ENCODE results near the gene WDR64. TPM values are rescaled to one million over a fixed set of nuclear protein-coding genes. Genes with fewer than 3 reads are reported as not detected.

WDR64 gene
- total RNA-seq, 2 donors from 2014 or later = not detected

GRCh38 chr1:241813768-241814320, 161.8 kb downstream of the WDR64 start:
- DNase-seq = no peak
- no peaks in the 10 kb centered on the region for H3K9me3 ChIP-seq (ENCODE audit: control insufficient read depth, low read length)
- WGBS, 2 experiments (ENCODE audit: insufficient coverage in 1 of 2, insufficient read length in 1 of 2) = 76 to 89% methylated on average over 3 to 8 of the region's 8 CpGs
- H3K4me3 ChIP-seq (ENCODE audit: low read length) = no peak overlapping the region
- H3K4me1 Mint-ChIP-seq = no peaks in the 10 kb centered on the region
- no peak overlapping the region for H3K27ac ChIP-seq (ENCODE audit: low read depth, low read length)
- H3K27me3 Mint-ChIP-seq (ENCODE audit: insufficient read depth) = peaks cover 16% of the 10 kb centered on the region
- H3K4me1 ChIP-seq (ENCODE audit: control insufficient read depth, insufficient read depth, low read length) = no peaks in the 10 kb centered on the region
- H3K9ac ChIP-seq (ENCODE audit: extremely low read depth, low read length, poor library complexity, severe bottlenecking) = no peak overlapping the region
- no peaks in the 10 kb centered on the region for H3K36me3 Mint-ChIP-seq (ENCODE audit: low read depth)
- H3K27me3 ChIP-seq (ENCODE audit: control insufficient read depth, insufficient read depth, low read length, poor library complexity, severe bottlenecking) = peaks cover 29% of the 10 kb centered on the region
- TF ChIP-seq CTCF (conservative IDR thresholded peaks at IDR 0.05) = no peak
- H3K4me3 Mint-ChIP-seq = no peak overlapping the region
- no peaks in the 10 kb centered on the region for H3K9me3 Mint-ChIP-seq
- H3K36me3 ChIP-seq (ENCODE audit: control insufficient read depth, insufficient read depth, low read length) = no peaks in the 10 kb centered on the region
- no peak overlapping the region for H3K27ac Mint-ChIP-seq

- H3K9me3 Mint-ChIP-seq = no peaks in the 10 kb centered on the region
- Histone ChIP-seq H3K36me3 (ENCODE audit: control insufficient read depth, insufficient read depth, low read length) (no peaks in the 10 kb centered on the region), H3K9me3 (ENCODE audit: control insufficient read depth, low read length) (no peaks in the 10 kb centered on the region), H3K4me3 (ENCODE audit: low read length) (no peak overlapping the region), H3K27ac (ENCODE audit: low read depth, low read length) (no peak overlapping the region), H3K9ac (ENCODE audit: extremely low read depth, low read length, poor library complexity, severe bottlenecking) (no peak overlapping the region), H3K27me3 (ENCODE audit: control insufficient read depth, insufficient read depth, low read length, poor library complexity, severe bottlenecking) (peaks cover 31% of the 10 kb centered on the region), H3K4me1 (ENCODE audit: control insufficient read depth, insufficient read depth, low read length) (no peaks in the 10 kb centered on the region)
- TF ChIP-seq CTCF (conservative IDR thresholded peaks at IDR 0.05) = no peak
- no peak overlapping the region for H3K27ac Mint-ChIP-seq
- H3K27me3 Mint-ChIP-seq (ENCODE audit: insufficient read depth) = peaks cover 11% of the 10 kb centered on the region
- 40 to 75% methylated on average over 2 to 6 of the region's 6 CpGs for whole genome bisulfite sequencing, 2 experiments (ENCODE audit: insufficient coverage in 1 of 2, insufficient read length in 1 of 2)
- H3K36me3 Mint-ChIP-seq (ENCODE audit: low read depth) = no peaks in the 10 kb centered on the region
- H3K4me3 Mint-ChIP-seq = no peak overlapping the region
- no peaks in the 10 kb centered on the region for H3K4me1 Mint-ChIP-seq
- no peak for DNase-seq
Measured at GRCh38 chr1:241816008-241816407, 163.9 kb downstream of the WDR64 start.

GRCh38 chr1:241817331-241817792, 165.3 kb downstream of the WDR64 start:
- Histone ChIP-seq H3K4me1 (ENCODE audit: control insufficient read depth, insufficient read depth, low read length) (no peaks in the 10 kb centered on the region), H3K27ac (ENCODE audit: low read depth, low read length) (no peak overlapping the region), H3K4me3 (ENCODE audit: low read length) (no peak overlapping the region), H3K9me3 (ENCODE audit: control insufficient read depth, low read length) (no peaks in the 10 kb centered on the region), H3K9ac (ENCODE audit: extremely low read depth, low read length, poor library complexity, severe bottlenecking) (no peak overlapping the region), H3K36me3 (ENCODE audit: control insufficient read depth, insufficient read depth, low read length) (no peaks in the 10 kb centered on the region), H3K27me3 (ENCODE audit: control insufficient read depth, insufficient read depth, low read length, poor library complexity, severe bottlenecking) (peaks cover 37% of the 10 kb centered on the region)
- Mint-ChIP-seq H3K9me3 (no peaks in the 10 kb centered on the region), H3K4me3 (no peak overlapping the region), H3K27me3 (ENCODE audit: insufficient read depth) (peaks cover 9% of the 10 kb centered on the region), H3K4me1 (no peaks in the 10 kb centered on the region), H3K27ac (no peak overlapping the region), H3K36me3 (ENCODE audit: low read depth) (no peaks in the 10 kb centered on the region)
- no peak for TF ChIP-seq CTCF (conservative IDR thresholded peaks at IDR 0.05)
- DNase-seq = no peak
- 73 to 100% methylated on average over 1 of the region's 1 CpG for WGBS, 2 experiments (ENCODE audit: insufficient coverage in 1 of 2, insufficient read length in 1 of 2)
